GM23338 (cell line): ENCODE data around the gene AOC3. TPM values are rescaled to one million over a fixed set of nuclear protein-coding genes. Genes with fewer than 3 reads are reported as not detected.
"Not testable (repeated sequence)": the region's sequence is repeated elsewhere in the genome, so short reads cannot be mapped to it uniquely, and the experiment has no call there.

Experiments
- ATAC-seq: fragments of 200-7000 bp; cut with Tn5 transposase; 3 replicates; pipeline ENCODE4 v1.9.1; 2020
- DNase-seq: peaks from one replicate; pipeline ENCODE4 v3.0.0-alpha.2; 2015; ENCODE audit warnings: low spot score
- H2AFZ ChIP-seq: fragments of 200-600 bp; sonication (generic); 2 replicates; pipeline ENCODE4 v1.8.0; 2016; ENCODE audit warnings: antibody characterized with exemption, mild to moderate bottlenecking, moderate library complexity
- H3F3A ChIP-seq: fragments of 200-600 bp; sonication (generic); replicated peaks from 2 replicates; pipeline ENCODE4 v1.8.0; 2017; ENCODE audit warnings: antibody characterized with exemption, mixed run types, low read depth
- H3K27ac ChIP-seq: fragments of 200-600 bp; sonication (generic); 2 replicates; pipeline ENCODE4 v1.6.1; 2016; ENCODE audit warnings: low read depth
- H3K27me3 ChIP-seq: fragments of 200-600 bp; sonication (generic); 2 replicates; pipeline ENCODE4 v1.8.0; 2016; ENCODE audit warnings: mild to moderate bottlenecking, mixed run types, moderate library complexity; ENCODE audit not compliant: insufficient read depth
- H3K36me3 ChIP-seq: fragments of 200-600 bp; sonication (generic); 2 replicates; pipeline ENCODE4 v1.8.0; 2016; ENCODE audit warnings: mild to moderate bottlenecking; ENCODE audit not compliant: insufficient read depth
- H3K4me1 ChIP-seq: fragments of 200-600 bp; sonication (generic); 2 replicates; pipeline ENCODE4 v1.8.0; 2016; ENCODE audit warnings: mild to moderate bottlenecking, moderate library complexity; ENCODE audit not compliant: insufficient read depth
- H3K4me2 ChIP-seq: fragments of 200-600 bp; sonication (generic); 2 replicates; pipeline ENCODE4 v1.7.1; 2017; ENCODE audit warnings: mixed run types
- H3K4me3 ChIP-seq: fragments of 200-600 bp; sonication (generic); 2 replicates; pipeline ENCODE4 v1.6.1; 2016; ENCODE audit warnings: mixed run types
- H3K79me2 ChIP-seq: fragments of 200-600 bp; sonication (generic); replicated peaks from 2 replicates; pipeline ENCODE4 v1.8.0; 2017; ENCODE audit warnings: mild to moderate bottlenecking; ENCODE audit not compliant: insufficient read depth
- H3K9me2 ChIP-seq: fragments of 200-600 bp; sonication (generic); 2 replicates; pipeline ENCODE4 v1.8.0; 2017; ENCODE audit not compliant: insufficient read depth
- H4K20me1 ChIP-seq: fragments of 200-600 bp; sonication (generic); replicated peaks from 2 replicates; pipeline ENCODE4 v1.8.0; 2017; ENCODE audit warnings: mild to moderate bottlenecking; ENCODE audit not compliant: insufficient read depth
- H3K27ac Mint-ChIP-seq: 2 replicates; pipeline ENCODE4 v1.8.0; 2020; ENCODE audit warnings: inconsistent platforms, mild to moderate bottlenecking, moderate library complexity, mixed read lengths
- H3K27me3 Mint-ChIP-seq: 3 replicates; pipeline ENCODE4 v1.8.0; 2022; ENCODE audit warnings: low read depth, mild to moderate bottlenecking, moderate library complexity, mixed read lengths, inconsistent platforms; ENCODE audit not compliant: insufficient read depth, poor library complexity
- H3K36me3 Mint-ChIP-seq: 3 replicates; pipeline ENCODE4 v1.8.0; 2021; ENCODE audit warnings: low read depth, mild to moderate bottlenecking, inconsistent platforms, moderate library complexity, mixed read lengths
- H3K4me1 Mint-ChIP-seq: 3 replicates; pipeline ENCODE4 v1.8.0; 2020; ENCODE audit warnings: mild to moderate bottlenecking, inconsistent platforms, mixed read lengths
- H3K4me3 Mint-ChIP-seq: 3 replicates; pipeline ENCODE4 v1.8.0; 2021; ENCODE audit warnings: moderate library complexity, mild to moderate bottlenecking, inconsistent platforms, mixed read lengths
- H3K9me3 Mint-ChIP-seq: 3 replicates; pipeline ENCODE4 v1.8.0; 2020; ENCODE audit warnings: moderate library complexity, mild to moderate bottlenecking, inconsistent platforms, mixed read lengths
- CREB1 ChIP-seq: fragments of 250-450 bp; sonication (Bioruptor Pico); IDR thresholded peaks from 2 replicates; pipeline ENCODE4 v1.5.0; 2020; ENCODE audit warnings: low read depth, mild to moderate bottlenecking, moderate library complexity
- EZH2 ChIP-seq: fragments of 200-600 bp; sonication (generic); IDR thresholded peaks from one replicate; pipeline ENCODE4 v1.8.0; 2017; ENCODE audit warnings: antibody characterized with exemption, mild to moderate bottlenecking, low read depth; ENCODE audit not compliant: unreplicated experiment
- EZH2phosphoT487 ChIP-seq: fragments of 200-600 bp; sonication (generic); IDR thresholded peaks from one replicate; pipeline ENCODE4 v1.8.1; 2018; ENCODE audit warnings: antibody characterized with exemption; ENCODE audit not compliant: unreplicated experiment
- NANOG ChIP-seq: IDR thresholded peaks from 2 replicates; pipeline ENCODE4 v1.6.1; 2016; ENCODE audit warnings: antibody characterized with exemption, borderline replicate concordance
- POLR2AphosphoS5 ChIP-seq: IDR thresholded peaks from 2 replicates; pipeline ENCODE4 v1.6.1; 2016; ENCODE audit warnings: antibody characterized with exemption, low read depth
- ZNF114 ChIP-seq: fragments of 250-450 bp; sonication (Bioruptor Pico); IDR thresholded peaks from 2 replicates; pipeline ENCODE4 v1.5.0; 2020; ENCODE audit warnings: mild to moderate bottlenecking, moderate library complexity
- ZNF331 ChIP-seq: fragments of 250-450 bp; sonication (Bioruptor Pico); IDR thresholded peaks from 2 replicates; pipeline ENCODE4 v1.5.0; 2020; ENCODE audit warnings: low read depth, mild to moderate bottlenecking, moderate library complexity
- polyA plus RNA-seq: library from polyadenylated mRNA; unstranded; fragments of >200 nt; fragmentation: Nextera tagmentation; extraction: Ambion mirVana; gene quantifications from 2 replicates; pipeline ENCODE4 v1.2.1, GENCODE V29; 2016
- total RNA-seq: library from RNA; depleted of rRNA; stranded (reverse); fragments of >200 nt; shearing (Covaris generic); gene quantifications from 2 replicates; pipeline ENCODE4 v1.2.3, GENCODE V29; 2014
- TF ChIP-seq, protein P1 (sequence below), 2 experiments: fragments of 200-600 bp in 1 of 2; sonication (generic) in 1 of 2; conservative IDR thresholded peaks; 2 replicates each; pipeline versions ENCODE4 v1.5.1 to v1.6.1; 2016 to 2017; ENCODE audit warnings: antibody characterized with exemption in 2 of 2, low read depth in 2 of 2, mild to moderate bottlenecking in 2 of 2, moderate library complexity in 1 of 2
- TF ChIP-seq, protein P2 (sequence below): IDR thresholded peaks from one replicate; pipeline ENCODE4 v1.6.1; 2018; ENCODE audit warnings: antibody characterized with exemption; ENCODE audit not compliant: unreplicated experiment

AOC3 gene
- total and polyA plus RNA-seq, 2 experiments from 2014 or later, result 1.4 to 1.7 TPM

DNA sequence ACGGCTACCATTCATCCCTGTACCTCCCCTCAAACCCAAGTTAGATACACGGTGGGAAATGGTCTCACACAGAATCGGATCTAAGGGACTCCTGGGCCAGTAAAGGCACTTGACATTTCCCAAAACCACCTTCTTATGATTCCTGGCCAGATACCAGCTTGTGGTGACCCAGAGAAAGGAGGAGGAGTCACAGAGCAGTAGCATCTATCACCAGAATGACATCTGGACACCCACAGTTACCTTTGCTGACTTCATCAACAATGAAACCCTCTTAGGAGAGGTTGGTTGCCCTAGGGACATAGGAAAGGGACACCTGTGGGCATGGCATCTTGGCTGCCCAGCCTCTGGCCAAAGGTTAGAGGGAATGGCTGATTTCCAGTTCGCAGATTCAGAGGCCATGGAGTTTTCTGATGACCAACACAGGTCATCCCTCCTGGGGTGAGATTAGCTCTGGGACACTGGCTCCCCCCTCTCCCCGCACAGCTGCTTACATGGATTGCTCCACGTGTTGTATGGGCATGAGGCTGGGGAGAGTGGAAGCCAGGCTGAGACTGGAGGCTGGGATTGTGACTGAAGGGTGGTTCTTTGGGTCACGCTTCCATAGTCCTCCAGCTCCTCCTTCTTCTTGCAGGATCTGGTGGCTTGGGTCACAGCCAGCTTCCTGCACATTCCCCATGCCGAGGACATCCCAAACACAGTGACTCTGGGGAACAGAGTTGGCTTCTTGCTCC, 1.4 kb upstream of the AOC3 start (continued):
- TF ChIP-seq, protein P1, sequence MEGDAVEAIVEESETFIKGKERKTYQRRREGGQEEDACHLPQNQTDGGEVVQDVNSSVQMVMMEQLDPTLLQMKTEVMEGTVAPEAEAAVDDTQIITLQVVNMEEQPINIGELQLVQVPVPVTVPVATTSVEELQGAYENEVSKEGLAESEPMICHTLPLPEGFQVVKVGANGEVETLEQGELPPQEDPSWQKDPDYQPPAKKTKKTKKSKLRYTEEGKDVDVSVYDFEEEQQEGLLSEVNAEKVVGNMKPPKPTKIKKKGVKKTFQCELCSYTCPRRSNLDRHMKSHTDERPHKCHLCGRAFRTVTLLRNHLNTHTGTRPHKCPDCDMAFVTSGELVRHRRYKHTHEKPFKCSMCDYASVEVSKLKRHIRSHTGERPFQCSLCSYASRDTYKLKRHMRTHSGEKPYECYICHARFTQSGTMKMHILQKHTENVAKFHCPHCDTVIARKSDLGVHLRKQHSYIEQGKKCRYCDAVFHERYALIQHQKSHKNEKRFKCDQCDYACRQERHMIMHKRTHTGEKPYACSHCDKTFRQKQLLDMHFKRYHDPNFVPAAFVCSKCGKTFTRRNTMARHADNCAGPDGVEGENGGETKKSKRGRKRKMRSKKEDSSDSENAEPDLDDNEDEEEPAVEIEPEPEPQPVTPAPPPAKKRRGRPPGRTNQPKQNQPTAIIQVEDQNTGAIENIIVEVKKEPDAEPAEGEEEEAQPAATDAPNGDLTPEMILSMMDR (conservative IDR thresholded peaks at IDR 0.05; ENCODE audit: low read depth in 2 of 2), result no peak
- no peak for TF ChIP-seq EZH2

DNA sequence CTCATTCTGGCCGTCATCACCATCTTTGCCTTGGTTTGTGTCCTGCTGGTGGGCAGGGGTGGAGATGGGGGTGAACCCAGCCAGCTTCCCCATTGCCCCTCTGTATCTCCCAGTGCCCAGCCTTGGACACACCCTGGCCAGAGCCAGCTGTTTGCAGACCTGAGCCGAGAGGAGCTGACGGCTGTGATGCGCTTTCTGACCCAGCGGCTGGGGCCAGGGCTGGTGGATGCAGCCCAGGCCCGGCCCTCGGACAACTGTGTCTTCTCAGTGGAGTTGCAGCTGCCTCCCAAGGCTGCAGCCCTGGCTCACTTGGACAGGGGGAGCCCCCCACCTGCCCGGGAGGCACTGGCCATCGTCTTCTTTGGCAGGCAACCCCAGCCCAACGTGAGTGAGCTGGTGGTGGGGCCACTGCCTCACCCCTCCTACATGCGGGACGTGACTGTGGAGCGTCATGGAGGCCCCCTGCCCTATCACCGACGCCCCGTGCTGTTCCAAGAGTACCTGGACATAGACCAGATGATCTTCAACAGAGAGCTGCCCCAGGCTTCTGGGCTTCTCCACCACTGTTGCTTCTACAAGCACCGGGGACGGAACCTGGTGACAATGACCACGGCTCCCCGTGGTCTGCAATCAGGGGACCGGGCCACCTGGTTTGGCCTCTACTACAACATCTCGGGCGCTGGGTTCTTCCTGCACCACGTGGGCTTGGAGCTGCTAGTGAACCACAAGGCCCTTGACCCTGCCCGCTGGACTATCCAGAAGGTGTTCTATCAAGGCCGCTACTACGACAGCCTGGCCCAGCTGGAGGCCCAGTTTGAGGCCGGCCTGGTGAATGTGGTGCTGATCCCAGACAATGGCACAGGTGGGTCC, 607 bp downstream of the AOC3 start:
- H3K27me3 ChIP-seq, H3K4me1 ChIP-seq, H3K9me2 ChIP-seq, H3K27ac Mint-ChIP-seq, H3K4me1 Mint-ChIP-seq, H3K79me2 ChIP-seq, H2AFZ ChIP-seq, H3K36me3 Mint-ChIP-seq, ATAC-seq, H3K36me3 ChIP-seq, H3K4me3 ChIP-seq, H3K9me3 Mint-ChIP-seq, DNase-seq, H3K4me3 Mint-ChIP-seq, H3K27ac ChIP-seq, H3F3A ChIP-seq, H3K4me2 ChIP-seq, H3K27me3 Mint-ChIP-seq, H4K20me1 ChIP-seq: not testable (repeated sequence)

DNA sequence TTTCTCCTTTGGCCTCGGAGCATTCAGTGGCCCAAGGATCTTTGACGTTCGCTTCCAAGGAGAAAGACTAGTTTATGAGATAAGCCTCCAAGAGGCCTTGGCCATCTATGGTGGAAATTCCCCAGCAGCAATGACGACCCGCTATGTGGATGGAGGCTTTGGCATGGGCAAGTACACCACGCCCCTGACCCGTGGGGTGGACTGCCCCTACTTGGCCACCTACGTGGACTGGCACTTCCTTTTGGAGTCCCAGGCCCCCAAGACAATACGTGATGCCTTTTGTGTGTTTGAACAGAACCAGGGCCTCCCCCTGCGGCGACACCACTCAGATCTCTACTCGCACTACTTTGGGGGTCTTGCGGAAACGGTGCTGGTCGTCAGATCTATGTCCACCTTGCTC, 1.4 kb downstream of the AOC3 start:
- H3K4me1 Mint-ChIP-seq, result peaks cover 2% of the 10 kb centered on the region; the same call in 1 of the 3 replicates
- no peak overlapping the region for H3K27ac Mint-ChIP-seq
- TF ChIP-seq CREB1 (no peak), NANOG (no peak), ZNF114 (no peak), EZH2phosphoT487 (no peak), EZH2 (no peak), ZNF331 (no peak), POLR2AphosphoS5 (no peak)
- TF ChIP-seq, protein P2, sequence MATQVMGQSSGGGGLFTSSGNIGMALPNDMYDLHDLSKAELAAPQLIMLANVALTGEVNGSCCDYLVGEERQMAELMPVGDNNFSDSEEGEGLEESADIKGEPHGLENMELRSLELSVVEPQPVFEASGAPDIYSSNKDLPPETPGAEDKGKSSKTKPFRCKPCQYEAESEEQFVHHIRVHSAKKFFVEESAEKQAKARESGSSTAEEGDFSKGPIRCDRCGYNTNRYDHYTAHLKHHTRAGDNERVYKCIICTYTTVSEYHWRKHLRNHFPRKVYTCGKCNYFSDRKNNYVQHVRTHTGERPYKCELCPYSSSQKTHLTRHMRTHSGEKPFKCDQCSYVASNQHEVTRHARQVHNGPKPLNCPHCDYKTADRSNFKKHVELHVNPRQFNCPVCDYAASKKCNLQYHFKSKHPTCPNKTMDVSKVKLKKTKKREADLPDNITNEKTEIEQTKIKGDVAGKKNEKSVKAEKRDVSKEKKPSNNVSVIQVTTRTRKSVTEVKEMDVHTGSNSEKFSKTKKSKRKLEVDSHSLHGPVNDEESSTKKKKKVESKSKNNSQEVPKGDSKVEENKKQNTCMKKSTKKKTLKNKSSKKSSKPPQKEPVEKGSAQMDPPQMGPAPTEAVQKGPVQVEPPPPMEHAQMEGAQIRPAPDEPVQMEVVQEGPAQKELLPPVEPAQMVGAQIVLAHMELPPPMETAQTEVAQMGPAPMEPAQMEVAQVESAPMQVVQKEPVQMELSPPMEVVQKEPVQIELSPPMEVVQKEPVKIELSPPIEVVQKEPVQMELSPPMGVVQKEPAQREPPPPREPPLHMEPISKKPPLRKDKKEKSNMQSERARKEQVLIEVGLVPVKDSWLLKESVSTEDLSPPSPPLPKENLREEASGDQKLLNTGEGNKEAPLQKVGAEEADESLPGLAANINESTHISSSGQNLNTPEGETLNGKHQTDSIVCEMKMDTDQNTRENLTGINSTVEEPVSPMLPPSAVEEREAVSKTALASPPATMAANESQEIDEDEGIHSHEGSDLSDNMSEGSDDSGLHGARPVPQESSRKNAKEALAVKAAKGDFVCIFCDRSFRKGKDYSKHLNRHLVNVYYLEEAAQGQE, result no peak
- TF ChIP-seq, protein P1 (conservative IDR thresholded peaks at IDR 0.05; ENCODE audit: low read depth in 2 of 2), result no peak

More for the DNA sequence above, 1.4 kb downstream of the AOC3 start:
- Histone ChIP-seq H3K4me1 (no peaks in the 10 kb centered on the region), H3K27me3 (no peaks in the 10 kb centered on the region), H3K4me2 (no peak overlapping the region), H3K9me2 (no peaks in the 10 kb centered on the region), H3K4me3 (no peak overlapping the region), H3K36me3 (no peaks in the 10 kb centered on the region), H3K79me2 (no peaks in the 10 kb centered on the region), H3F3A (no peaks in the 10 kb centered on the region), H2AFZ (no peak overlapping the region), H3K27ac (no peak overlapping the region), H4K20me1 (no peaks in the 10 kb centered on the region; the same call in 1 of the 2 replicates)
- Mint-ChIP-seq H3K9me3 (no peaks in the 10 kb centered on the region; the same call in 1 of the 3 replicates), H3K27me3 (peaks cover 4% of the 10 kb centered on the region), H3K36me3 (no peaks in the 10 kb centered on the region; the same call in 1 of the 3 replicates), H3K4me3 (no peak overlapping the region)
- ATAC-seq (no peak), DNase-seq (no peak)
